ENCODE data around the gene MBNL2.

DNA sequence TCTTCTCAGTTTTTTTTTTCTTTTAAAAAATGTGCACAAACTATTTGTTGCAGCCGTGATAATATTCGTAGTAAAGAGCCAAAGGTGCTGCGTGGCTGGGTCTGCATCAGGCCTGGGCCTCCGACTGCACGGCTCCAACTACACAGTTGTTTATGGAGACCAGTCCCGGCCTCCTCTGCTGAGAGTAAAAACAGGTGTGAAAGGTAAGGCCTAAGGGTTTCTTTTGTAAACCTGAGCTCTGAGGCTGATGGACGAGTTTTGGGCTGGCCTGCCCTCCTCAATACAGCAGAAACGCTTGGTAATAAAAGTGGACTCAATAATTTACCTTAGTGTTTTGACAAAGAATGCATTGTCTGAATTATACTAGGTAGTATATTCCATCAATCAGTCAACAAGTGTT is 3.9 kb downstream of the MBNL2 start:
- TF ChIP-seq, protein P1, sequence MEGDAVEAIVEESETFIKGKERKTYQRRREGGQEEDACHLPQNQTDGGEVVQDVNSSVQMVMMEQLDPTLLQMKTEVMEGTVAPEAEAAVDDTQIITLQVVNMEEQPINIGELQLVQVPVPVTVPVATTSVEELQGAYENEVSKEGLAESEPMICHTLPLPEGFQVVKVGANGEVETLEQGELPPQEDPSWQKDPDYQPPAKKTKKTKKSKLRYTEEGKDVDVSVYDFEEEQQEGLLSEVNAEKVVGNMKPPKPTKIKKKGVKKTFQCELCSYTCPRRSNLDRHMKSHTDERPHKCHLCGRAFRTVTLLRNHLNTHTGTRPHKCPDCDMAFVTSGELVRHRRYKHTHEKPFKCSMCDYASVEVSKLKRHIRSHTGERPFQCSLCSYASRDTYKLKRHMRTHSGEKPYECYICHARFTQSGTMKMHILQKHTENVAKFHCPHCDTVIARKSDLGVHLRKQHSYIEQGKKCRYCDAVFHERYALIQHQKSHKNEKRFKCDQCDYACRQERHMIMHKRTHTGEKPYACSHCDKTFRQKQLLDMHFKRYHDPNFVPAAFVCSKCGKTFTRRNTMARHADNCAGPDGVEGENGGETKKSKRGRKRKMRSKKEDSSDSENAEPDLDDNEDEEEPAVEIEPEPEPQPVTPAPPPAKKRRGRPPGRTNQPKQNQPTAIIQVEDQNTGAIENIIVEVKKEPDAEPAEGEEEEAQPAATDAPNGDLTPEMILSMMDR (conservative IDR thresholded peaks at IDR 0.05): no peak
- no peak for TF ChIP-seq ZFX (IDR thresholded peaks at IDR 0.05)
